HEK293T (cell line): ENCODE data around the gene ZNF609.
A peak's percentile ranks its signal among the peaks of the same experiment; 100 is the strongest.

Experiments used
- CTCF ChIA-PET: fragments of 350-600 bp; formaldehyde crosslinking; extraction: SDS; loops from one replicate; lab custom pipeline; 2021; ENCODE audit warnings: antibody characterized with exemption, inconsistent platforms; lab: Yijun Ruan, JAX
- POLR2A ChIA-PET: fragments of 350-600 bp; formaldehyde crosslinking; extraction: SDS; loops from one replicate; lab custom pipeline; 2020; ENCODE audit warnings: antibody characterized with exemption, inconsistent platforms; lab: Yijun Ruan, JAX
- DNase-seq: peaks from one replicate; pipeline ENCODE4 v3.0.0; 2012; ENCODE audit warnings: mixed read lengths; ENCODE audit errors: extremely low spot score
- ARNT ChIP-seq: fragments of 450-650 bp; IDR thresholded peaks from 2 replicates; pipeline ENCODE4 v1.6.1; 2017; ENCODE audit warnings: mild to moderate bottlenecking
- BHLHE40 ChIP-seq: fragments of 450-650 bp; IDR thresholded peaks from 2 replicates; pipeline ENCODE4 v1.6.1; 2016; ENCODE audit warnings: mild to moderate bottlenecking, moderate library complexity, borderline replicate concordance
- CTBP1 ChIP-seq: fragments of 450-650 bp; IDR thresholded peaks from 2 replicates; pipeline ENCODE4 v1.6.1; 2016; ENCODE audit warnings: borderline replicate concordance
- ELF4 ChIP-seq: fragments of 450-650 bp; IDR thresholded peaks from 2 replicates; pipeline ENCODE4 v1.6.1; 2017; ENCODE audit warnings: antibody characterized with exemption
- FOXA1 ChIP-seq: fragments of 450-650 bp; IDR thresholded peaks from 2 replicates; pipeline ENCODE4 v1.6.1; 2016; ENCODE audit warnings: mild to moderate bottlenecking
- FOXK2 ChIP-seq: fragments of 450-650 bp; IDR thresholded peaks from 2 replicates; pipeline ENCODE4 v1.6.1; 2016; ENCODE audit warnings: mild to moderate bottlenecking
- FOXM1 ChIP-seq: fragments of 450-650 bp; IDR thresholded peaks from 2 replicates; pipeline ENCODE4 v1.6.1; 2017; ENCODE audit warnings: mild to moderate bottlenecking, borderline replicate concordance
- HDGF ChIP-seq: fragments of 450-650 bp; IDR thresholded peaks from 2 replicates; pipeline ENCODE4 v1.6.1; 2017; ENCODE audit warnings: antibody characterized with exemption, borderline replicate concordance
- L3MBTL2 ChIP-seq: fragments of 450-650 bp; conservative IDR thresholded peaks from 2 replicates; pipeline ENCODE4 v1.6.1; 2016; ENCODE audit warnings: mild to moderate bottlenecking
- LEF1 ChIP-seq: fragments of 450-650 bp; IDR thresholded peaks from 2 replicates; pipeline ENCODE4 v1.6.1; 2017; ENCODE audit warnings: mild to moderate bottlenecking, borderline replicate concordance
- NFRKB ChIP-seq: fragments of 450-650 bp; IDR thresholded peaks from 2 replicates; pipeline ENCODE4 v1.6.1; 2016; ENCODE audit warnings: mild to moderate bottlenecking, moderate library complexity
- PKNOX1 ChIP-seq: fragments of 450-650 bp; IDR thresholded peaks from 2 replicates; pipeline ENCODE4 v1.6.1; 2016
- SP1 ChIP-seq: fragments of 450-650 bp; IDR thresholded peaks from 2 replicates; pipeline ENCODE4 v1.6.1; 2017
- SUZ12 ChIP-seq: fragments of 450-650 bp; IDR thresholded peaks from 2 replicates; pipeline ENCODE4 v1.6.1; 2016; ENCODE audit warnings: mild to moderate bottlenecking
- TARDBP ChIP-seq: fragments of 450-650 bp; IDR thresholded peaks from 2 replicates; pipeline ENCODE4 v1.6.1; 2016
- ZNF384 ChIP-seq: fragments of 450-650 bp; IDR thresholded peaks from 2 replicates; pipeline ENCODE4 v1.6.1; 2016

ZNF609 gene

GRCh38 chr15:64500695-64501395, 40.5 kb downstream of the ZNF609 start:
- POLR2A ChIA-PET: interaction anchor here (0.8 kb wide), 1 partner anchor 13 kb away, joined by 3 read pairs; no protein-coding TSS in a partner anchor
- CTCF ChIA-PET: interaction anchor here (0.5 kb wide), 1 partner anchor 88 kb away, joined by 4 read pairs; no protein-coding TSS in a partner anchor
- no peak for DNase-seq

DNA sequence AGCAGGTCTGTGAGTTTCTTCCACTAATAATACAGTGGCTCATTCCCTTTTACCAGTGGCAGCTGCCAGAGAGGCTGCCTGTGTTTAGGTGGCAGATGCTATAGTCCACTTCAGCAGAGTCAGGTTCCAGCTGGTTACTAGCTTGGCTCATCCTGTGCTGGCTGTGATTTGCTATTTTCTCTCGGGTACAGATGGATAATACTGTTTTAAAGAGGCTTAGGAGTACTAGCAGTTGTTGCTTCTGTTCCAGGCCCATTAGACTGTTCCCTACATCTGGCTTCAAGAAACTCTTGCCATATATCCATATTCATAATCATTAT, 41.0 kb downstream of the ZNF609 start:
- no peak for DNase-seq
- TF ChIP-seq FOXK2: no peak
- TF ChIP-seq HDGF: no peak
- TF ChIP-seq ZNF384: no peak
- TF ChIP-seq TARDBP: no peak
- no peak for TF ChIP-seq SUZ12
- no peak for TF ChIP-seq L3MBTL2
- TF ChIP-seq SP1: no peak
- no peak for TF ChIP-seq FOXM1
- no peak for TF ChIP-seq PKNOX1
- no peak for TF ChIP-seq CTBP1
- TF ChIP-seq NFRKB: no peak
- no peak for TF ChIP-seq BHLHE40
- no peak for TF ChIP-seq FOXA1
- no peak for TF ChIP-seq ELF4
- no peak for TF ChIP-seq ARNT
- CTCF ChIA-PET: no interaction called here
- POLR2A ChIA-PET: no interaction called here

More at GRCh38 chr15:64500695-64501395, 40.5 kb downstream of the ZNF609 start:
- no peak for TF ChIP-seq FOXM1
- TF ChIP-seq ZNF384: no peak
- TF ChIP-seq CTBP1: no peak
- no peak for TF ChIP-seq ELF4
- TF ChIP-seq BHLHE40: no peak
- TF ChIP-seq SP1: no peak
- TF ChIP-seq L3MBTL2: no peak
- TF ChIP-seq SUZ12: no peak
- no peak for TF ChIP-seq LEF1
- TF ChIP-seq FOXK2: no peak
- TF ChIP-seq PKNOX1: no peak
- TF ChIP-seq TARDBP: no peak
- TF ChIP-seq ARNT: no peak
- no peak for TF ChIP-seq HDGF
- no peak for TF ChIP-seq NFRKB

- POLR2A ChIA-PET: no interaction called here
- TF ChIP-seq ARNT (no peak), BHLHE40 (no peak), HDGF (no peak), TARDBP (no peak), FOXM1 (no peak), SP1 (no peak), L3MBTL2 (no peak), CTBP1 (no peak), ELF4 (no peak), PKNOX1 (no peak), NFRKB (no peak), FOXA1 (no peak), LEF1 (no peak), SUZ12 (no peak), ZNF384 (no peak), FOXK2 (no peak)
- DNase-seq: no peak
- CTCF ChIA-PET: no interaction called here
Observed at GRCh38 chr15:64502151-64502550, 41.8 kb downstream of the ZNF609 start.

- DNase-seq: no peak
- TF ChIP-seq NFRKB (no peak), BHLHE40 (no peak), TARDBP (no peak), CTBP1 (no peak), SP1 (no peak)
- POLR2A ChIA-PET: no interaction called here
Observed at GRCh38 chr15:64502551-64502950, 42.2 kb downstream of the ZNF609 start.

DNA sequence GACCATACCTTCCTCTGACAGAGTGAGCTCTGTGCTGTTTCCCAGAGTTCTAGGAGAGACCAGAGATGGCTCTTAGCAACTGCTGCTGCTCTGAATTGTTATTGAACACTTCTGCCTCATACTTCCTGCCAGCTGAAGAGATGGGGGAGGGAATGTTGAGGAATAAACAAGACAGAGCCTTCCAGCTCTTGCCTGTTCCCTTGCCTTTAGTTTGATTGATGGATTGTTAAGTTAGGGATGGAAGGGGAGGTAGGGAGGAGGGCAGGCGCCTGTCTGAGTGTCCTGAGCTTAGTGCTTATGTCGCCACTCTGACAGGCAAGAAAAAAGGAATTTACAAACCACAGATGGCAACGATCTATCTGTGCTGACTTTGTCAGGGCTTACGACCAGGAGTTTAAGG, 42.8 kb downstream of the ZNF609 start:
- ChIA-PET CTCF (interaction anchor here (0.7 kb wide), 1 partner anchor 42 kb away, joined by 3 read pairs; no protein-coding TSS in a partner anchor), POLR2A (no interaction called here)
- no peak for DNase-seq
- TF ChIP-seq PKNOX1 (peak; percentile 14; the same call in 1 of the 2 replicates), L3MBTL2 (no peak)

More at GRCh38 chr15:64502551-64502950, 42.2 kb downstream of the ZNF609 start:
- CTCF ChIA-PET: no interaction called here

GRCh38 chr15:64503640-64504039, 43.3 kb downstream of the ZNF609 start:
- CTCF ChIA-PET: interaction anchor here (0.7 kb wide), 1 partner anchor 42 kb away, joined by 3 read pairs; no protein-coding TSS in a partner anchor
- TF ChIP-seq SP1 (no peak), BHLHE40 (no peak), ELF4 (no peak)
- no peak for DNase-seq
- POLR2A ChIA-PET: no interaction called here
